Stimulated activated CD8-positive, alpha-beta memory T cell treated with anti-CD3 and anti-CD28 coated beads, Interleukin-4, amount 100 ng/mL, for 1 hour (primary cell): Measurements from ENCODE around the gene LRFN5.
"Not testable (repeated sequence)": the region's sequence is repeated elsewhere in the genome, so short reads cannot be mapped to it uniquely, and the experiment has no call there.

Experiments used
- DNase-seq, 2 donors: peaks; one replicate each; pipeline ENCODE4 v3.0.0-alpha.2; 2020; ENCODE audit warnings: low read depth in 2 of 2, low spot score in 1 of 2

Gene LRFN5

DNA sequence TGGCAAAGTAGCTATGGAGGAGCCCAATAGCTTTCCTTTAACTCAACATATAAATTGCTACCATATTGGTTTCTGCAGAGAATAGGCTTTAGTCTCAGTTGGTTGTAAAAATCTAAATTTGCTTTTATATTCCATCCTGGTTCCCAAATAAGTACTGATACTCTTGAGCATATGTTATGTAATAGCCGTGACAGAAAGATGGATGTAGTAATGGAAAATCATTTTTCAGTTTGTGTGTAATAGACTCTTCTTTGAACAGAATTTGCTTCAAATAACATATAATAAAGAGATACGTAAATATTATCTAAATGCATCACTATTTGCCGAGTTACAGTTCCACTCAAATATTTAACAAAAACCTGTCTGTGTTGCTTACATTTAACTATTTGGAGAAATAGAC lies 271.6 kb downstream of the LRFN5 start:
- DNase-seq, result no peak

DNA sequence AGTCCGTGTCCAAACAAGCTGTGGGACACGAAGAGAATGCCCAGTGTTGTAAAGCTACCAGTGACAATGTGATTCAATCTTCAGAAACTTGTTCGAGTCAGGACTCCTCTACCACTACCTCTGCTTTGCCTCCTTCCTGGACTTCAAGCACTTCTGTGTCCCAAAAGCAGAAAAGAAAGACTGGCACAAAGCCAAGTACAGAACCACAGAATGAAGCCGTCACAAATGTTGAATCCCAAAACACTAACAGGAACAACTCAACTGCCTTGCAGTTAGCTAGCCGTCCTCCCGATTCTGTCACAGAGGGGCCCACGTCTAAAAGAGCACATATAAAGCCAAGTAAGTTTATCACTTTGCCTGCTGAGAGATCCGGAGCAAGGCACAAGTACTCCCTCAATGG lies 284.9 kb downstream of the LRFN5 start:
- no peak for DNase-seq

DNA sequence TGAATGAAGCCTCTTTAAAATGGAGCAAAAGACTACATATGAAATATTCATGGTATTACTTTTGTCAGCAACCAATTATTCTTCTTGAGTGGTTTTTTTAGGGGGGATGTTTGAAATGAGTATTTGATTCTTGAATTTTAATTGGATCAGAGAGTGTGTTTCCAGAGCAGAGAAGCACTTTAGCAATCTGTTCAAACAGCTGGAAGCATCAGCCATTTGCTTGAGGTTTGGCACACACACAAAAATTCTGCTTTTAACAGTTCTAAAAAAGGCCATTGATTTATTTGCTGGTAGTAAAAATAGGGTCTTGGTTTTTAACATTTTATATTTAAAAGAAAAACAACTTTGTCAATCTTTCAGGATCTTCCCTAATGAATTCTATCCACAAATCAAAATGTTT lies 292.7 kb downstream of the LRFN5 start:
- DNase-seq, result no peak

DNA sequence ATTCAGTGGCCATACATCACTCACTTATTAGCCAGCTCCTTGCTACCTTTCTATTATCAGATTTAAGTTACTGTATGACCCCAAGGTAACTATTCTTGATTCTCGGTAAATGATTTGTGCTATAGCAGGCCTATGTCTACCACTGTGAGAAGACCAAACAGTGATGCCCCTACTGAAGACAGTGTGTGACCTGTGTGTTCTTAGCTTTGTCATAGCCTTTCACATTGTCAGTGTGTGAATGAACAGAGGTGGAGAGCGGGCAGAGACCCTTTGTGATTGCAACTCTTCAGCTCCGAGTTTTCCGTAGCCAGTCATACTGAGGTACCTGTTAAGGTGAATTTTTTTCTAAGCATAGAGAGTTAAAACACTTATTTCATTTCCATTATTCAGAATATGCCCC lies 294.0 kb downstream of the LRFN5 start:
- DNase-seq, result no peak

DNA sequence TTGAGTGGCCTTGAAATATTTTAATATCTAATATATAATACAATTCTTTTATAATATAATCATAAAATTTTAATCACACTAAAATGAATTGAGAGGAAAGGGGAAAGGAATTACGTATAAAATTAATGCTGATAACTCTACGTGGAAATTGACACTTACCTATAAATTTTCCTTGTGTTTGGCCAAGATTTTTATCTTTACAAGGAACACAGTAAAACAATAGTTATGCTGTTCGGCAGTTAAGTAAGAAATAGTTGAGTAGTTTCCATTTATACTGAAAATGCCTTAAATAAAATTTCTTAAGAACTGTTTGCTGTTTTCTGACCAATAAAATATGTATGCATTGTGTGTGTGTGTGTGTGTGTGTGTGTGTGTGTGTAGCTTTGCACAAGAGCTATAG lies 294.4 kb downstream of the LRFN5 start:
- no peak for DNase-seq

DNA sequence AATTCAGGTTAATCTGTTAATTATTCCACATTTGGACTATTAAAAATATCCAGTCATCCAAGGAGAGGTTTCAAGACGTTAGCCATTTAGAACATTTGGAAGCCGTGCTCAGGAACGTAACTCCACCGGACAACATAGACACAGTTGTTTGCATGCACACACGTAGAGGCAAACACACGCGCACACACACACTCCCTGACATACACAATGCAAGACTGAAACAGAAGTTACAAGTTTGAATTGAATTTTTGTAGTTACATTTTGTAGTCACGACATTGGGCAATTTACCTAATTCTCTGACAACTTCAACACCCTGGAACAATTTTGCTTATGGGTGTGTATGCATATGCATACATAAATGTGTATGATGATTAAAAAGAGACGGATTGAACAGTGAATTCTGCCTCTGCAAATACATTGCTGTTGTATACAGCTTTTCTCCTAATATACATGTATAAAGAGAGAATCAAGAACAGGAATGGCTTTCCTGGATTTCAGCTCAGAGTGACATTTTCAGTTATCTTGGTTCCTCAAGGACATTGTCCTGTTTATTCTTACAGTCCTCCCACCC lies 298.8 kb downstream of the LRFN5 start:
- DNase-seq, result no peak

DNA sequence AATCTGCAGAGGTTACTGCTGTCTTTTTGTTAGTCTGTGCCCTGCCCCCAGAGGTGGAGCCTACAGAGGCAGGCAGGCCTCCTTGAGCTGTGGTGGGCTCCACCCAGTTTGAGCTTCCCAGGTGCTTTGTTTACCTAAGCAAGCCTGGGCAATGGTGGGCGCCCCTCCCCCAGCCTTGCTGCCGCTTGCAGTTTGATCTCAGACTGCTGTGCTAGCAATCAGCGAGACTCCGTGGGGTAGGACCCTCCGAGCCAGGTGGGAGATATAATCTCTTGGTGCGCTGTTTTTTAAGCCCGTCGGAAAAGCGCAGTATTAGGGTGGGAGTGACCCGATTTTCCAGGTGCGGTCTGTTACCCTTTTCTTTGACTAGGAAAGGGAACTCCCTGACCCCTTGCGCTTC lies 304.5 kb downstream of the LRFN5 start:
- DNase-seq, result not testable (repeated sequence)

DNA sequence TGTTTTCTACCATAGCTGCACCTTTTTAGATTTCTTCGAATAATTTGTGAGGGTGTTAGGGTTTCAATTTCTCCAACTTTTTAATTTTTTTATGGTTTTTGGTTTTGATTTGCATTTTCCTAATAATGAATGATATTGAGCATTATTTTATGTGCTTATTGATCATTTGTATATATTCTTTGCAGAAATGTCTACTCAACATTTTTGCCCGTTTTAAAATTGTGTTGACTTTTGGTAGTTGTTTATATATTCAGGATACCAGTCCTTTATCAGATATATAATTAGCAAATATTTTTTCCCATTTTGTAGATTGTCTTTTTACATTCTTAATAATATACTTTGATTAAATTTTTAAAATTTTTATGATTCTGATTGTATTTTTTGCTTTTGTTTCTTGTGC lies 306.7 kb downstream of the LRFN5 start:
- no peak for DNase-seq

DNA sequence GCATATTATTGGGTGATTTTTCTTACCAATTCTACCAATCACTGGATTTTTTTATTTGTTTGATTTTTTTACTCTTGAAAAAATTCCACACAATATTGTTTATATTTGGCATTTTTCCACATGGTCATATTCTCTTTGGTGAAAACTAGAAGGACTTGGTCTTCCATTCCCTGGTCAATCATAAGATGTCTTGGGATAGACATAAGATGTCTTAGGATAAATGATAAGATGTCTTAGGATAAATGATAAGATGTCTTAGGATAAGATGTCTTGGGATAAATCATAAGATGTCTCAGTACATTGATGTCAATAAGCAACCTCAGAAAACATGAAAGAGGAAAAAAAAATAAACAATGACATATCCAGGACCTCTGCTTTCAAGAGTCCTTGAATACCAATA lies 309.1 kb downstream of the LRFN5 start:
- DNase-seq, result no peak

DNA sequence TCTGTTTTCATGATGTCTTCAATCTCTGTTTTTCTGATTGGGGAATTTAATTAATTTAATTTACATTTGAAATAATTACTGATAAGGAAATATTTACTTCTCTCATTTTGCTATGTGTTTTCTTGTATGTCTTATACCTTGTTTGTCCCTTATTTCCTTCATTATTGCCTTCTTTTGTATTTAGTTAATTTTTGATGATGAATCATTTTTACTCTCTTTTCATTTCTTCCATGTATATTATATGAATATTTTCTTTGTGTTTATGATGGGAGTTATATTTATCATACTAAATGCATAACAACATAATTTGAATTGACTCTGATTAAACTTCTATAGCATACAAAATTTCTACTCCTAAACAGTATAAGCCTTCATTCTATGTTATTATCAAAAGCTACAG lies 309.6 kb downstream of the LRFN5 start:
- DNase-seq, result no peak

DNA sequence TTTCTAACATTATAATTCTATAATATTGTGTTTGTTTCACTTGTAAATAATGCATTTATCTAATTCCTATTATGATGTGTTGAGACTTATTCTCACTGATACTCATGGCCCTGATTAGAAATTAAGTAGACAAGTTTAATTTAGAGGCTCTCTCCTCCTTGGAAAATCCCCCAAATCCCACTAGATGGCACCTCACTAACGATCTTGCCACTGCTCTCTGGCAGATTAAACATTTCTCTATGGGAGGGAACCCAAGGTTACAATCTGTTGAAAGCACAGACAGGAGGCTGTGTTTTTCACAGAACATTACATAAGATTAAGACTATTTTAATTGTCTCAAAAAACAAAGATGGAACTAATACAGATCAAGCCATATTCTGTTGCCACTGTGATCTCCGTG lies 318.7 kb downstream of the LRFN5 start:
- no peak for DNase-seq

DNA sequence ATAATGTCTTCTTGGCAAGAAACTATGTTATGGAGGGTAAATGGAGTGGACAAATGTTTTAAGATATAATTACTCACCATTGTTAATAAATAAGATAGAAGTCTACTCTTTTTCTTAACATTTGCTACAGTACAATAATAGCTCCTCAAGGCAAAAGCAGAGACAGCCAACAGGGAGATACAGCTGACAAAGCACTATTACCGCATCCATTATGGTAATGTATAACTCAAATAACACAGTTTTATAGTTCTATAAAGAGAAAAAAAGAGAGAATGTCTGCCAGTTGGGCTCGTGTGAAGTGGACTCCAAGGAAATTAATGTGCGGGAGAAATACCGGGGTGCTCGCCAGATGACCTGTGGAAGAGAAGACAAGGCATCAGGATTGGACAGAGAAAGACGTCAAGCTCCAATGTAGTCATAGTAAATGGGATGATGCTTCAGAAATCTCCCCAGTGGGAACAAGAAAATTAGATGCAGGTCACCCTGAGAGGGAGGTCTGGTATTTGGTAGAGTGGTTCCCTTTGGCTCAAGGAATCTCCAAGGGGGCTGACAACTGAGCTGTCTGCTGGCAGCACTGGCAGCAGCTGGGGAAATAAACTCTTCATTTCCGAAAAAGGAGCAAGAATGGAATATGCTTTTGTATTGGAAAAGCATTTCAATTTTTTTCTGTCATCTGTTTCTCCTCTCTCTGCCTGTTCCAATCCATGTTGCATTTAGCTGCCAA lies 343.9 kb downstream of the LRFN5 start:
- no peak for DNase-seq
